Fibroblast of pulmonary artery (primary cell): Measurements from ENCODE around the gene RMND1.

Source experiments
- DNase-seq: peaks from one replicate; pipeline ENCODE4 v3.0.0-alpha.2; 2010; ENCODE audit warnings: low read depth
- H3K4me3 ChIP-seq: replicated peaks from 2 replicates; pipeline ENCODE4 v1.5.1; 2011; ENCODE audit warnings: low read depth, mild to moderate bottlenecking, control low read depth, low read length, moderate library complexity
- TF ChIP-seq, protein P1 (sequence below): IDR thresholded peaks from 2 replicates; pipeline ENCODE4 v1.5.1; 2011; ENCODE audit warnings: mild to moderate bottlenecking, control low read depth, low read length, inconsistent platforms; ENCODE audit errors: missing control alignments

Gene RMND1

DNA sequence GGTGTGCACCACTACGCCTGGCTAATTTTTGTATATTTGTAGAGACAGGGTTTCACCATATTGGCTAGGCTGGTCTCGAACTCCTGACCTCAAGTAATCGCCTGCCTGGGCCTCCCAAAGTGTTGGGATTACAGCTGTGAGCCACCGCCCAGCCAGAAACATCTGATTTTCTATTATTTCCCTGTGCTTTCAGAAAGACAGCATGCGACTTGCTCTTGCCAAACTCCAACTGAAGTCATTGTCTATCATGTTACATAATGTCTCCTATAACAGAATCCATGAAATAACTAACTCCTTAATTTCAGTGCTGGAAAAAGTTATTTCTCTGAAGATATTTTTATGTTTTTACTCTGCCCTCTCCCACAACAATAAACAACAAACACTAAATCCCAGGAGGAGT is 8.5 kb downstream of the RMND1 start:
- TF ChIP-seq, protein P1, sequence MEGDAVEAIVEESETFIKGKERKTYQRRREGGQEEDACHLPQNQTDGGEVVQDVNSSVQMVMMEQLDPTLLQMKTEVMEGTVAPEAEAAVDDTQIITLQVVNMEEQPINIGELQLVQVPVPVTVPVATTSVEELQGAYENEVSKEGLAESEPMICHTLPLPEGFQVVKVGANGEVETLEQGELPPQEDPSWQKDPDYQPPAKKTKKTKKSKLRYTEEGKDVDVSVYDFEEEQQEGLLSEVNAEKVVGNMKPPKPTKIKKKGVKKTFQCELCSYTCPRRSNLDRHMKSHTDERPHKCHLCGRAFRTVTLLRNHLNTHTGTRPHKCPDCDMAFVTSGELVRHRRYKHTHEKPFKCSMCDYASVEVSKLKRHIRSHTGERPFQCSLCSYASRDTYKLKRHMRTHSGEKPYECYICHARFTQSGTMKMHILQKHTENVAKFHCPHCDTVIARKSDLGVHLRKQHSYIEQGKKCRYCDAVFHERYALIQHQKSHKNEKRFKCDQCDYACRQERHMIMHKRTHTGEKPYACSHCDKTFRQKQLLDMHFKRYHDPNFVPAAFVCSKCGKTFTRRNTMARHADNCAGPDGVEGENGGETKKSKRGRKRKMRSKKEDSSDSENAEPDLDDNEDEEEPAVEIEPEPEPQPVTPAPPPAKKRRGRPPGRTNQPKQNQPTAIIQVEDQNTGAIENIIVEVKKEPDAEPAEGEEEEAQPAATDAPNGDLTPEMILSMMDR = no peak
- no peak overlapping the region for H3K4me3 ChIP-seq
- no peak for DNase-seq

DNA sequence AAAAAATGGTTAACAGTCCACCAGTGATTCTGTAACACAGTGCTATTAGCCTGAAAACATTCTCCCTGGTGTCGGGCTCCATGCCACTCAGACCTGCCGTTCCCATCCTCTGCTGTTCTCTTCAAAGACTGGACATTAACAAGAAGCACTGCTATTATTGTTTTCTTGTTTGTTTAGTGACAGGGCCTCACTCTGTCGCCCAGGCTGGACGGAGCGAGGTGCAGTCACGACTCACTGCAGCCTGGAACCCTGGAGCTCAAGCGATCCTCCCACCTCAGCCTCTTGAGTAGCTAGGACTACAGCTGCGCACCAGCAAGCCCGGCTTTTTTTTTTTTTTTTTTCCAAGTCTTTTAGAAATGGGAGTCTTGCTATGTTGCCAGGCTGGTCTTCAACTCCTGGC is 9.6 kb downstream of the RMND1 start:
- no peak overlapping the region for H3K4me3 ChIP-seq

DNA sequence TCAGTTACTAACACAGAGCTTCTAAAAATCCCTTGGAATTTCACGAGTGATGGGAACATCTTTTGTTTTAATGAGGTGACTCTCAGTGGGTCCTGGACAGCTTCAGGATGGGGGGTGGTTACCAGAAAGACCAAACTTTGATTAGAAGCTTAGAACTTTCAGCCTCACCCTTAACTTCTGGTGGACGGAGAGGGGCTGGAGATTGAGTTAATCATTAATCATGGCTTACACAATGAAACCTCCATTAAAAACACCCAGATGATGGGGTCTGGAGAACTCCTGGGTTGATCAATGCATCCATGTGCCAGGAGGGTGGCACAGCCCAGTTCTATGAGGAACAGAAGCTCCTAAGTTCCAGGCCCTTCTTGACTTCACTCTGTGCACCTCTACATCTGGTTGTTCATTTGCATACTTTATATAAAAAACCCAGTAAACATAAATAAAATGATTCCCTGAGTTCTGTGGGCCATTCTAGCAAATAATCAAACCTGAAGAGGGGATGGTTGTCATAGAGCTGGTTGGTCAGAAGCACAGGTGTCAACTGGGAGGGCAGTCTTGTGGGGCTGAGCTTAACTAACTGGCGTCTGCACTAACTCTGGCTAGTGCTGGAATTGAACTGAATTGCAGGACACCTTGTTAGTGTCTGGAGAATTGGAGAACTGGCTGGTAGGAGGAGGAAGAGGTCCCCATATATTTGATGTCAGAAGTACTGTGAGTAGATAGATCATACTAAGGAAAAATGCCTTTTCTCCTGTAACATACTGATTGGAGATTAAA is 10.3 kb downstream of the RMND1 start:
- TF ChIP-seq, protein P1 = no peak
- no peak overlapping the region for H3K4me3 ChIP-seq
- DNase-seq = no peak

More for the DNA sequence above, 9.6 kb downstream of the RMND1 start:
- no peak for DNase-seq
- TF ChIP-seq, protein P1 = no peak

DNA sequence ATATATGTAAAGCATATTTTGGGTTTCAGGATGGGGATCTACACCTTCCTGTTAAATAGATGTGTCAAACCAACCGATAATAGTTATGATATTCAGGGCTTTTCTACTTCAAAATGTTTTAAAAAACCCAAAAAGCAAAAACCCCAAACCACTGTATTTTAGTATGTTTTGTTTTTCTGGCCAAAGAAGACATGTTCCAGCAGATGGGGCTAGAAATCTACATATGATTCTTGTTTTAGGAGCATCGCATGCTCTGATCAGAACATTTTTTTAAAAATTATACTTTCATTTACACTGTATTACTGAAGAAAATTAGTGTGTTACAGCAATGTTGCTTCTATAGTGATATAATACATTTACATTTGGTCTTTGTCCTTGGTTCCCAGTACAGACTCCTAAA is 11.0 kb downstream of the RMND1 start:
- TF ChIP-seq, protein P1 = peak; percentile 52
- peak; percentile 66 for DNase-seq
- no peak overlapping the region for H3K4me3 ChIP-seq

DNA sequence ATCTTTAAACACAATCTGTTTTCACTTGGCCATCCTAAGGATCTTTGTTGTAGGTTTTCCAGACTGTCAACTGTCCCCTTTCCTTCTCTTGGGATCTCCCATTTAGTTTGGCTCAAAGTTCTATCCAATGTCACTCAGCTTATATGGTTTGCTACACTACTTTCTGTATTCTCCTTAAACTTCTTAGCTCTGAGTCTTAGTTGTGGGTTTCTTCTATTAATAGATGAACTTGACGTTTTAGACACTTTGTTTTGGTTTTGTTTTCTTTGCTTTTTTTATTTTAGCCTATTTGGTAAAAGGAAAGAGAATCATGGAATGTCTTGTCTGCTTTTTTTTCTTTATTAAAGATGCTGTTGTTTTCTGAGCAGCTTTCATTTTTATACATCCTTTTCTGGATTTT is 11.4 kb downstream of the RMND1 start:
- DNase-seq = no peak
- H3K4me3 ChIP-seq = no peak overlapping the region
- TF ChIP-seq, protein P1 = no peak

DNA sequence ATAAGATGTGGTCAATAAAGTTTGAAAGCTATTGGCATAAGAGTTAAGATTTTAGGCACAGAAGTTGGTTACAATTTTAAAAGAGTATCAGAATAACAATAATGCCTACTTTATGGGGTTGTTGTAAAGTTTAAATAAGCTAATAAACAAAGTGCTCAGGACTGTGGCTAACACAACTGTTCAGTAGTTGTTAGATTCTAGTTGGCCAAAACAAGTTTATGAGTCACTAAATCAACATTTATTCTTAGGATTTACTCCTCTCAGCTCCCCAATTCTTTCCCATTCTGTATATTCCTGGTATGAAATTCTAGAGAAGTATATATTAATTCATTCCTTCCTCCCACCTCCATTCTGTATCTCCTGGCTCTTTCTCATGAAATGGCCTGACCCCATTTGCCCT is 14.5 kb downstream of the RMND1 start:
- TF ChIP-seq, protein P1 = no peak
- no peak overlapping the region for H3K4me3 ChIP-seq
- peak; percentile 26 for DNase-seq

DNA sequence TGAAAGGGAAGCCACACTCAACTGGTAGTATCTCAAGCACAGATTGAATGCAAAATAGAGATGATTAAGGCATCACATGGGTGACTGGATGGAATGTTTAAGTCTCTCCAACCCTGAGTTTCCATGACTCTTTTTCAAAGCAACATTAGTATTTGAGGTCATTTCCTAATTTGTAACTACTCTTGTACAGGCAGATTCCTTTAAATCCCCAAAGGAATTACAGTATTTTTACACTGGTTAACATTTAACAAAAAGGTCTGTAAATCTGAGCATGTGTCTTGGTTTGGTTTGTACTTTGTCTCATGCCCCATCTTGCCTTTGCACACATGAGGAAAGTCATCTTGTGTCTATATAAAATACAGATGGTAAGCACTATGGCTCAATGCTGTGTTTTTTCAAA is 15.1 kb downstream of the RMND1 start:
- TF ChIP-seq, protein P1 = no peak
- peak; percentile 60 for DNase-seq
- no peak overlapping the region for H3K4me3 ChIP-seq
